AG09309 (cell line): Measurements from ENCODE around the gene MBOAT1.

Source experiments
- DNase-seq: peaks from one replicate; pipeline ENCODE4 v3.0.0-alpha.2; 2010; ENCODE audit warnings: low read depth
- H3K4me3 ChIP-seq: 2 replicates; pipeline ENCODE4 v1.5.1; 2011; ENCODE audit warnings: mild to moderate bottlenecking, low read depth, low read length, moderate library complexity; ENCODE audit not compliant: control insufficient read depth
- TF ChIP-seq, protein P1 (sequence below): IDR thresholded peaks from 2 replicates; pipeline ENCODE4 v1.5.1; 2011; ENCODE audit warnings: mild to moderate bottlenecking, low read depth, low read length, inconsistent platforms; ENCODE audit not compliant: insufficient read depth, control insufficient read depth; ENCODE audit errors: missing control alignments

The MBOAT1 gene

DNA sequence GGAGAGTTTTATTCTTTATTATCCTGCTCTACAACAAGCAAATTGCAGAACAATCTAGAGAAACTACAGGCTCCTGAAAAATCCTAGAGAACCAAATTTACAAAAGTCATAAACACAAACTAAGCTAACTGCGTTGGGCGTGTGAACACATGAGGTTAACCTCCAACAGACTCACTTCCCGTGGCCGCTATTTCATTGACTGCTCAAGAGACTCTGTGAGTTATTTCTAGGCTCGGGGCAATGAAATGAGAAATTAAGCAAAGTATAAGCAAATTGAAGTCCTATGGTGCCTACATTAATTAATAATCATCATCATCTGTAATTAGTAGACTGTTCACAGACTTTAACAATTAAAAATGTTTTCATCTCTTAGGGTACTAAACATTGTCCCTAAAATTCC, 100.0 kb downstream of the MBOAT1 start:
- TF ChIP-seq, protein P1, sequence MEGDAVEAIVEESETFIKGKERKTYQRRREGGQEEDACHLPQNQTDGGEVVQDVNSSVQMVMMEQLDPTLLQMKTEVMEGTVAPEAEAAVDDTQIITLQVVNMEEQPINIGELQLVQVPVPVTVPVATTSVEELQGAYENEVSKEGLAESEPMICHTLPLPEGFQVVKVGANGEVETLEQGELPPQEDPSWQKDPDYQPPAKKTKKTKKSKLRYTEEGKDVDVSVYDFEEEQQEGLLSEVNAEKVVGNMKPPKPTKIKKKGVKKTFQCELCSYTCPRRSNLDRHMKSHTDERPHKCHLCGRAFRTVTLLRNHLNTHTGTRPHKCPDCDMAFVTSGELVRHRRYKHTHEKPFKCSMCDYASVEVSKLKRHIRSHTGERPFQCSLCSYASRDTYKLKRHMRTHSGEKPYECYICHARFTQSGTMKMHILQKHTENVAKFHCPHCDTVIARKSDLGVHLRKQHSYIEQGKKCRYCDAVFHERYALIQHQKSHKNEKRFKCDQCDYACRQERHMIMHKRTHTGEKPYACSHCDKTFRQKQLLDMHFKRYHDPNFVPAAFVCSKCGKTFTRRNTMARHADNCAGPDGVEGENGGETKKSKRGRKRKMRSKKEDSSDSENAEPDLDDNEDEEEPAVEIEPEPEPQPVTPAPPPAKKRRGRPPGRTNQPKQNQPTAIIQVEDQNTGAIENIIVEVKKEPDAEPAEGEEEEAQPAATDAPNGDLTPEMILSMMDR: no peak
- DNase-seq: no peak
- no peak overlapping the region for H3K4me3 ChIP-seq

- no peak overlapping the region for H3K4me3 ChIP-seq
- DNase-seq: no peak
- TF ChIP-seq, protein P1: no peak
Observed at GRCh38 chr6:20110478-20110877, 101.8 kb downstream of the MBOAT1 start.

DNA sequence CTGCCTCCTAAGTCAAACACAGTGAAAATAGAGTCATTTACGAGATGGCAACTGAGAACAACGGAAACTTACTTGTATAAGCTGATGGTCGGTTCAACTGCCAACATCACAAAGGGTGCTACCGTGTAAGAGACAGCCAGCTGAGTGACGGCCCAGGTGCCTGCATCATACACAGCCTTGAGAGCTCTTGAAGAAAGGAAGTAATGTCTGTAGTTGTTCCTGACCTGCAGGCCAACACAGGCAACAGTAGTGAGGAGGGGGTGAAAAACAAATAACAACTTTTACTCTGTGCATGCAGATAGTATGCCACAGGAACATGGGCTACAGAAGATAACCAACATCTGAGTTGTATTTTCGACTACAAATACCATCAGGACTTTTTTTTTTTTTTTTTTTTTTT, 102.7 kb downstream of the MBOAT1 start:
- TF ChIP-seq, protein P1: no peak
- DNase-seq: no peak
- H3K4me3 ChIP-seq: no peak overlapping the region

GRCh38 chr6:20105838-20106237, 106.4 kb downstream of the MBOAT1 start:
- no peak for DNase-seq
- no peak overlapping the region for H3K4me3 ChIP-seq
- TF ChIP-seq, protein P1: no peak

DNA sequence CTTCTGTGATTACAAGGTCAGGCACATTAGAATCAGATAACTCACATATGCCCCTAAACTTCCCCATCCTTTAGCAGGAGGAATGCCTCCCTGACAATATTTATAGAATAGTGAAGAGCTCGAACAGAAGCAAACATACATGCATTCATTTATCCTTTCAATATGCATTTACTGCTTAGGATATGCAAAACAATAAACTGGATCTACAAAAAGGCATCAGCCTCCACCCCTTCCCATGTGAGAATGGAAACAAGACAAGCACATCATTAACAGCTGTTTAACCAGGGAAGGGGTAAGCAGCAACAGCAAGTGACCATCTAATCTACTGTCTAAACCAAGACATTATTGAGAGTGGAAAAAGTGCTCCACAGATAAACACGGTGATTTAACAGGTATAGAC, 107.6 kb downstream of the MBOAT1 start:
- TF ChIP-seq, protein P1: no peak
- DNase-seq: no peak
- no peak overlapping the region for H3K4me3 ChIP-seq

GRCh38 chr6:20102397-20103073, 109.7 kb downstream of the MBOAT1 start:
- H3K4me3 ChIP-seq: no peak overlapping the region
- DNase-seq: no peak
- TF ChIP-seq, protein P1: no peak
